H9 (cell line): Measurements from ENCODE around the gene RGS3. TPM values are rescaled to one million over a fixed set of nuclear protein-coding genes. Genes with fewer than 3 reads are reported as not detected.

Experiments
- DNase-seq: peaks from one replicate; pipeline ENCODE4 v3.0.0-alpha.2; 2017
- H2AFZ ChIP-seq: one replicate; pipeline ENCODE4 v1.6.1; 2013; ENCODE audit warnings: mild to moderate bottlenecking, low read length, control low read depth, moderate library complexity
- H2AK5ac ChIP-seq: 2 replicates; pipeline ENCODE4 v1.6.1; 2013; ENCODE audit warnings: low read length, control low read depth, mixed read lengths; ENCODE audit not compliant: insufficient read length
- H2BK120ac ChIP-seq: one replicate; pipeline ENCODE4 v1.6.1; 2013; ENCODE audit warnings: low read depth, mild to moderate bottlenecking, low read length, control low read depth, inconsistent platforms; ENCODE audit not compliant: poor library complexity, severe bottlenecking
- H2BK12ac ChIP-seq: 2 replicates; pipeline ENCODE4 v1.6.1; 2013; ENCODE audit warnings: low read length, control low read depth, mixed read lengths, low read depth; ENCODE audit not compliant: insufficient read length
- H2BK15ac ChIP-seq: 2 replicates; pipeline ENCODE4 v1.6.1; 2013; ENCODE audit warnings: low read depth, low read length, control low read depth
- H2BK20ac ChIP-seq: one replicate; pipeline ENCODE4 v1.6.1; 2013; ENCODE audit warnings: low read depth, mild to moderate bottlenecking, low read length, control low read depth, inconsistent platforms; ENCODE audit not compliant: poor library complexity, severe bottlenecking
- H2BK5ac ChIP-seq: 2 replicates; pipeline ENCODE4 v1.6.1; 2013; ENCODE audit warnings: low read length, control low read depth, mixed read lengths; ENCODE audit not compliant: insufficient read length
- H3K14ac ChIP-seq: 2 replicates; pipeline ENCODE4 v1.6.1; 2013; ENCODE audit warnings: low read length, control low read depth; ENCODE audit not compliant: insufficient read depth
- H3K18ac ChIP-seq: 2 replicates; pipeline ENCODE4 v1.6.1; 2013; ENCODE audit warnings: low read depth, mild to moderate bottlenecking, mixed read lengths, low read length, control low read depth; ENCODE audit not compliant: insufficient read length
- H3K23ac ChIP-seq: 2 replicates; pipeline ENCODE4 v1.6.1; 2013; ENCODE audit warnings: low read length, control low read depth, mixed read lengths, low read depth; ENCODE audit not compliant: insufficient read length
- H3K23me2 ChIP-seq: 2 replicates; pipeline ENCODE4 v1.6.1; 2013; ENCODE audit warnings: low read depth, mild to moderate bottlenecking, mixed read lengths, low read length, control low read depth; ENCODE audit not compliant: insufficient read length, poor library complexity, severe bottlenecking
- H3K27ac ChIP-seq: 2 replicates; pipeline ENCODE4 v1.5.1; 2013; ENCODE audit warnings: low read length, control low read depth, mixed read lengths, low read depth; ENCODE audit not compliant: insufficient read length
- H3K27me3 ChIP-seq: 2 replicates; pipeline ENCODE4 v1.6.1; 2013; ENCODE audit warnings: low read length, control low read depth, inconsistent platforms; ENCODE audit not compliant: insufficient read depth
- H3K4ac ChIP-seq: 2 replicates; pipeline ENCODE4 v1.6.1; 2013; ENCODE audit warnings: low read depth, mild to moderate bottlenecking, control low read depth, inconsistent platforms, low read length, moderate library complexity
- H3K4me1 ChIP-seq: 2 replicates; pipeline ENCODE4 v1.6.1; 2013; ENCODE audit warnings: low read length, control low read depth, inconsistent platforms; ENCODE audit not compliant: insufficient read depth
- H3K4me2 ChIP-seq: 2 replicates; pipeline ENCODE4 v1.6.1; 2013; ENCODE audit warnings: low read length, control low read depth, mixed read lengths; ENCODE audit not compliant: insufficient read length, insufficient read depth
- H3K56ac ChIP-seq: 2 replicates; pipeline ENCODE4 v1.6.1; 2013; ENCODE audit warnings: low read depth, mild to moderate bottlenecking, mixed read lengths, low read length, control low read depth; ENCODE audit not compliant: insufficient read length
- H3K79me1 ChIP-seq: 2 replicates; pipeline ENCODE4 v1.6.1; 2013; ENCODE audit warnings: low read depth, mild to moderate bottlenecking, moderate library complexity, low read length, control low read depth, inconsistent platforms; ENCODE audit not compliant: insufficient read depth, poor library complexity, severe bottlenecking
- H3K79me2 ChIP-seq: 2 replicates; pipeline ENCODE4 v1.6.1; 2013; ENCODE audit warnings: low read length, control low read depth, inconsistent platforms; ENCODE audit not compliant: insufficient read depth
- H3K9ac ChIP-seq: 2 replicates; pipeline ENCODE4 v1.6.1; 2013; ENCODE audit warnings: low read length, control low read depth, mixed read lengths; ENCODE audit not compliant: insufficient read length; ENCODE audit errors: extremely low read depth
- H3K9me3 ChIP-seq: one replicate; pipeline ENCODE4 v1.6.1; 2013; ENCODE audit warnings: low read depth, low read length, inconsistent platforms; ENCODE audit not compliant: control insufficient read depth
- H3T11ph ChIP-seq: one replicate; pipeline ENCODE4 v1.6.1; 2013; ENCODE audit warnings: mild to moderate bottlenecking, low read length, control low read depth, inconsistent platforms
- H4K20me1 ChIP-seq: one replicate; pipeline ENCODE4 v1.6.1; 2013; ENCODE audit not compliant: control insufficient read depth, insufficient read length, insufficient read depth
- H4K5ac ChIP-seq: 2 replicates; pipeline ENCODE4 v1.6.1; 2013; ENCODE audit warnings: low read depth, mild to moderate bottlenecking, mixed read lengths, low read length, control low read depth; ENCODE audit not compliant: insufficient read length
- H4K8ac ChIP-seq: replicated peaks from 2 replicates; pipeline ENCODE4 v1.6.1; 2013; ENCODE audit warnings: low read length, control low read depth, mixed read lengths, low read depth; ENCODE audit not compliant: insufficient read length
- H4K91ac ChIP-seq: 2 replicates; pipeline ENCODE4 v1.6.1; 2013; ENCODE audit warnings: low read depth, mild to moderate bottlenecking, moderate library complexity, mixed read lengths, low read length, control low read depth; ENCODE audit not compliant: insufficient read length
- H3K27ac Mint-ChIP-seq, 3 experiments: 2 replicates in 2 of 3; 3 replicates in 1 of 3; pipeline ENCODE4 v1.8.0; 2020 to 2021; ENCODE audit warnings: mixed read lengths in 3 of 3, mild to moderate bottlenecking in 1 of 3, moderate library complexity in 1 of 3
- H3K27me3 Mint-ChIP-seq: 2 replicates; pipeline ENCODE4 v1.8.0; 2021; ENCODE audit warnings: low read depth, mild to moderate bottlenecking, moderate library complexity, mixed read lengths
- H3K36me3 Mint-ChIP-seq, 3 experiments: 2 replicates in 2 of 3; 3 replicates in 1 of 3; pipeline ENCODE4 v1.8.0; 2020 to 2021; ENCODE audit warnings: low read depth in 3 of 3, mixed read lengths in 3 of 3; ENCODE audit not compliant: insufficient read depth in 1 of 3
- H3K4me1 Mint-ChIP-seq, 2 experiments: 2 replicates each; pipeline ENCODE4 v1.8.0; 2020; ENCODE audit warnings: mixed read lengths in 2 of 2
- H3K4me3 Mint-ChIP-seq, 2 experiments: 2 replicates in 1 of 2; 3 replicates in 1 of 2; pipeline ENCODE4 v1.8.0; 2020 to 2021; ENCODE audit warnings: mild to moderate bottlenecking in 2 of 2, mixed read lengths in 2 of 2, moderate library complexity in 1 of 2
- H3K9me3 Mint-ChIP-seq, 2 experiments: 2 replicates in 1 of 2; 3 replicates in 1 of 2; pipeline ENCODE4 v1.8.0; 2020; ENCODE audit warnings: mild to moderate bottlenecking in 2 of 2, mixed read lengths in 2 of 2, moderate library complexity in 1 of 2
- CTCF ChIP-seq: fragments of 200-600 bp; sonication (generic); conservative IDR thresholded peaks from 3 replicates; pipeline ENCODE4 v1.8.0; 2021; ENCODE audit warnings: antibody characterized with exemption, mild to moderate bottlenecking
- WGBS: extraction: QIAGEN DNeasy Blood & Tissue Kit; methylation state at CpG from one replicate; pipeline ENCODE4 v1.1.7; 2013; ENCODE audit warnings: missing lambda C conversion rate, low lambda C conversion rate, mixed read lengths; ENCODE audit not compliant: insufficient read length; ENCODE audit errors: extremely low coverage; 5-methylcytosine and 5-hydroxymethylcytosine counted together
- total RNA-seq: library from RNA; stranded (reverse); gene quantifications from 2 replicates; pipeline ENCODE4 v1.2.1, GENCODE V29; 2021

Gene RGS3
- total RNA-seq, 1 experiment from 2014 or later: 13.9 TPM

- no peak for TF ChIP-seq CTCF
- Histone ChIP-seq H3K14ac (no peak overlapping the region), H3K18ac (no peak overlapping the region), H2BK20ac (no peak overlapping the region), H3K56ac (no peak overlapping the region), H4K20me1 (no peaks in the 10 kb centered on the region), H3K27me3 (no peaks in the 10 kb centered on the region), H3T11ph (no peak overlapping the region), H2BK120ac (no peak overlapping the region), H3K9me3 (no peaks in the 10 kb centered on the region), H3K23ac (no peak overlapping the region), H3K27ac (no peak overlapping the region), H4K5ac (no peak overlapping the region), H3K79me1 (no peaks in the 10 kb centered on the region), H3K4me1 (peaks cover 2% of the 10 kb centered on the region; the same call in 1 of the 2 replicates), H3K9ac (no peak overlapping the region), H3K4ac (no peak overlapping the region), H2BK12ac (no peak overlapping the region), H4K91ac (no peak overlapping the region), H2BK5ac (no peak overlapping the region), H4K8ac (no peak overlapping the region), H2BK15ac (no peak overlapping the region), H3K23me2 (no peaks in the 10 kb centered on the region), H2AFZ (no peak overlapping the region), H3K4me2 (no peak overlapping the region), H2AK5ac (no peak overlapping the region), H3K79me2 (no peaks in the 10 kb centered on the region)
- Mint-ChIP-seq H3K4me3 (no peak overlapping the region), H3K27me3 (peaks cover 2% of the 10 kb centered on the region; the same call in 1 of the 2 replicates), H3K9me3 (no peaks in the 10 kb centered on the region), H3K4me1 (peaks cover 11 to 12% of the 10 kb centered on the region in 2 experiments), H3K36me3 (no peaks in the 10 kb centered on the region), H3K27ac (no peak overlapping the region; a peak in 1 of 7 replicates)
- DNase-seq: no peak
- WGBS: no CpG with 5 or more reads among the region's 12 CpGs
These were observed 96.6 kb downstream of the RGS3 start for GRCh38 chr9:113559834-113560800.
